Right lobe of liver (tissue), 6 donors: ENCODE data around the gene TSGA10IP. TPM values are rescaled to one million over a fixed set of nuclear protein-coding genes. Genes with fewer than 3 reads are reported as not detected.

Source experiments
- ATAC-seq, 4 donors: fragments of 200-7000 bp; cut with Tn5 transposase; one replicate each; pipeline ENCODE4 v1.9.1; 2020; ENCODE audit warnings: mild to moderate bottlenecking in 4 of 4, moderate library complexity in 4 of 4
- DNase-seq, 3 donors: peaks; one replicate each; pipeline ENCODE4 v3.0.0-alpha.2; 2020
- H3K27ac ChIP-seq, 3 donors: fragments of 200-600 bp; one replicate each; pipeline ENCODE4 v1.8.0; 2022
- H3K27me3 ChIP-seq, 2 donors: fragments of 200-600 bp; one replicate each; pipeline ENCODE4 v1.8.0; 2022
- H3K36me3 ChIP-seq, 4 donors: fragments of 200-600 bp; sonication (generic) in 1 of 4; one replicate each; pipeline versions ENCODE4 v1.5.1 to v1.8.0; 2017 to 2022; ENCODE audit warnings: control low read depth in 1 of 4
- H3K4me1 ChIP-seq, 4 donors: fragments of 200-600 bp; sonication (generic) in 1 of 4; one replicate each; pipeline versions ENCODE4 v1.5.1 to v1.8.0; 2017 to 2022; ENCODE audit warnings: control low read depth in 1 of 4
- H3K4me3 ChIP-seq, 3 donors: fragments of 200-600 bp; one replicate each; pipeline ENCODE4 v1.8.0; 2022
- H3K9me3 ChIP-seq, 4 donors: fragments of 200-600 bp; sonication (generic) in 1 of 4; one replicate each; pipeline versions ENCODE4 v1.5.1 to v1.8.0; 2017 to 2022; ENCODE audit warnings: control low read depth in 1 of 4
- POLR2A ChIP-seq: fragments of 450-650 bp; IDR thresholded peaks from one replicate; pipeline ENCODE4 v1.6.1; 2017; ENCODE audit warnings: antibody characterized with exemption, mild to moderate bottlenecking
- WGBS: methylation state at CpG from one replicate; pipeline ENCODE4 v1.1.6; 2018; ENCODE audit warnings: low coverage, low lambda C conversion rate; ENCODE audit not compliant: insufficient coverage; ENCODE audit errors: missing lambda C conversion rate; 5-methylcytosine and 5-hydroxymethylcytosine counted together
- intact Hi-C, 2 donors: fragments of 100-400 bp; cut with DNase I; formaldehyde crosslinking; loops; one replicate each; pipeline versions ENCODE4 v1.11.2 to v1.14.1; 2022
- total RNA-seq, 6 experiments: library from RNA; depleted of rRNA in 2 of 6; stranded (reverse); fragments of >200 nt in 2 of 6; fragmentation: NEBNext Ultra II Directional in 3 of 6; extraction: Animal tissue kit (Norgen Biotek cat#: 25700) in 3 of 6; gene quantifications; one replicate each; pipeline versions ENCODE4 v1.1.0 to v1.2.4, GENCODE V29; 2016 to 2023
- TF ChIP-seq, protein P1 (sequence below), 4 donors: fragments of 200-600 bp in 3 of 4; fragments of 450-650 bp in 1 of 4; IDR thresholded peaks; one replicate each; pipeline versions ENCODE4 v1.5.1 to v1.8.0; 2016 to 2022; ENCODE audit warnings: antibody characterized with exemption in 4 of 4, mild to moderate bottlenecking in 2 of 4
- donor health status: DM: no; HTN: yes; CAD: no.
- donor health status: DM: no; HTN: no; CAD: no.
- donor health status: DM: no; HTN: no; CAD: no.
- donor health status: DM: no; HTN: yes; CAD: no.
- donor health status: DM: no; HTN: yes; CAD: no.

The TSGA10IP gene
- total RNA-seq, 6 experiments from 2014 or later = not detected

DNA sequence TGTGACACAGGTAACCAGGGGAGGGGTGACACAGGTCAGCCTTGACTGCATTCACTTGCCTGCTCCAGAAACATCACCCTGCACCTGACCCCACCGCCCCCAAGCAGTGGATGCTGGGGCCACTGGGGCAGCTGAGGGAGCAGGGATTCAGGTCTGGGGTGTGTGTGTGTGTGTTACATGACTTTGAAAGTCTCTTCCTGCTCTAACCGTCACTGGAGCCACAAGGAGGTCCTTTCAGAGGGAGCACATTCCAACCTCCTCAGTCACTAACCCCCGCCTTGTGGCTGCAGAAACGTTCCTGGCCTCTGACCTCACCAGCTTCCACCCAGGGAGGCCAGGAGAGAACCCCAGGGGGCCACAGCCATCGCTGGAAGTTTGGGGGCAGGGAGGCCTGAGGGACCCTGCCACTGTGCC, 42.2 kb upstream of the TSGA10IP start:
- no peaks in the 10 kb centered on the region for H3K27me3 ChIP-seq
- H3K9me3 ChIP-seq = no peaks in the 10 kb centered on the region
- WGBS = no CpG with 5 or more reads among the region's 5 CpGs
- peaks cover 0 to 9% (median 3%) of the 10 kb centered on the region in 4 donors for H3K4me1 ChIP-seq
- no peak for ATAC-seq
- DNase-seq = no peak
- TF ChIP-seq, protein P1, sequence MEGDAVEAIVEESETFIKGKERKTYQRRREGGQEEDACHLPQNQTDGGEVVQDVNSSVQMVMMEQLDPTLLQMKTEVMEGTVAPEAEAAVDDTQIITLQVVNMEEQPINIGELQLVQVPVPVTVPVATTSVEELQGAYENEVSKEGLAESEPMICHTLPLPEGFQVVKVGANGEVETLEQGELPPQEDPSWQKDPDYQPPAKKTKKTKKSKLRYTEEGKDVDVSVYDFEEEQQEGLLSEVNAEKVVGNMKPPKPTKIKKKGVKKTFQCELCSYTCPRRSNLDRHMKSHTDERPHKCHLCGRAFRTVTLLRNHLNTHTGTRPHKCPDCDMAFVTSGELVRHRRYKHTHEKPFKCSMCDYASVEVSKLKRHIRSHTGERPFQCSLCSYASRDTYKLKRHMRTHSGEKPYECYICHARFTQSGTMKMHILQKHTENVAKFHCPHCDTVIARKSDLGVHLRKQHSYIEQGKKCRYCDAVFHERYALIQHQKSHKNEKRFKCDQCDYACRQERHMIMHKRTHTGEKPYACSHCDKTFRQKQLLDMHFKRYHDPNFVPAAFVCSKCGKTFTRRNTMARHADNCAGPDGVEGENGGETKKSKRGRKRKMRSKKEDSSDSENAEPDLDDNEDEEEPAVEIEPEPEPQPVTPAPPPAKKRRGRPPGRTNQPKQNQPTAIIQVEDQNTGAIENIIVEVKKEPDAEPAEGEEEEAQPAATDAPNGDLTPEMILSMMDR (IDR thresholded peaks at IDR 0.05) = no peak
- TF ChIP-seq POLR2A = no peak
- H3K36me3 ChIP-seq = no peaks in the 10 kb centered on the region
- no peak overlapping the region for H3K27ac ChIP-seq
- no peak overlapping the region for H3K4me3 ChIP-seq
- intact Hi-C loops = no loop called here

DNA sequence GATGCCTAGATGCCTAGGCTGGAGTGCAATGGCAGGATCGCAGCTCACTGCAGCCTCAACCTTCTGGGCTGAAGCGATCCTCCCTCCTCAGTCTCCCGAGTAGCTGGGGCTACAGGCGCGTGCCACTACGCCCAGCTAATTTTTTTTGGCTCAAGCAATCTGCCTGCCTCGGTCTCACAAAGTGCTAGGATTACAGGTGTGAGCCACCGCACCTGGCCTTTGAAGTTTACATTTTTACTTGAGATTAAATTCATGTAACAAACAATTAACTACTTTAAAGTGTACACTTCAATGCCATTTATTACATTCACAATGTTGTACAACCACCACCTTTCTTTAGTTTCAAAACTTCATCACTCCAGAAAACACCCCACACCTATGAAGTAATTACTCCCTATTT, 41.6 kb upstream of the TSGA10IP start:
- Histone ChIP-seq H3K9me3 (no peaks in the 10 kb centered on the region), H3K4me3 (no peak overlapping the region), H3K4me1 (peaks cover 0 to 9% (median 3%) of the 10 kb centered on the region in 4 donors), H3K27ac (no peak overlapping the region), H3K36me3 (no peaks in the 10 kb centered on the region), H3K27me3 (no peaks in the 10 kb centered on the region)
- WGBS = 87% methylated on average over 7 of the region's 8 CpGs
- no peak for DNase-seq
- TF ChIP-seq, protein P1 (IDR thresholded peaks at IDR 0.05) = no peak
- no peak for TF ChIP-seq POLR2A
- intact Hi-C loops = no loop called here
- no peak for ATAC-seq

DNA sequence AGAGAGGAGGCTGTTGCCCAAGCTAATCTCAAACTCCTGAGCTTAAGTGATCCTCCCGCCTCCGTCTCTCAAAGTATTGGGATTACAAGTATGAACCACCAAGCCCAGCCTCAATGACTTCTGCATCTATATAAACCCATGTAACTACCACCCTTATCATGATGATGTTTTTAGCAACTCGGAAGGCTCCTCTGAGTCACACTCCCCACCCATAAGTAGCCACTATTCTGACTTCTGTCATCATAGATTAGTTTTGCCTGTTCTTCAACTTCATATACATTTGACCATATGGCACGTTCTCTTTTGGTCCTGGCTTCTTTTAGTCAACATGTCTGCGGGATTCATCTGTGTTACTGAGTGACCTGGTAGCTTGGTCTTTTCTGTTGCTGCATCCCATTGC, 38.7 kb upstream of the TSGA10IP start:
- Histone ChIP-seq H3K36me3 (no peaks in the 10 kb centered on the region), H3K27me3 (no peaks in the 10 kb centered on the region), H3K4me3 (no peak overlapping the region), H3K9me3 (no peaks in the 10 kb centered on the region), H3K4me1 (no peaks in the 10 kb centered on the region), H3K27ac (no peak overlapping the region)
- intact Hi-C loops = no loop called here
- ATAC-seq (no peak), DNase-seq (no peak)
- TF ChIP-seq, protein P1 (IDR thresholded peaks at IDR 0.05) = no peak
- no peak for TF ChIP-seq POLR2A
- WGBS = 82% methylated on average over 5 of the region's 5 CpGs

DNA sequence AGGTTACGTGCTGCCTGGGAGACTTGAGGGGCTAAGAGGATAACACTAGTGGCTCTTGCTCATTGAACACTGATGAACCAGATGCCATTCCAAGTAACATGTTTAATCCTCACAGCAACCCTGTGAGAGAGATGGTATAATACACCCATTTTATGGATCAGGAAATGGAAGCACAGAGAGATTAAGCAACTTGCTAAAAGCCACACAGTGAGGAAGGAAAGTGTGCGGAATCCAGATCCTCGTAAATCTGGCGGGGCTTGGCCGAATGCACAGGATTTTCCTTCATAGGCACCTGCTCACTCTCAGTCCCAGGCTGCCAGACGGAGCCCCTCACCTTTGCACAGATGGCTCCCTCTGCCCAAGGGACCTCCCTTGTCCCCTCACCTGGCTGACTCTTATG, 37.4 kb upstream of the TSGA10IP start:
- 90% methylated on average over 5 of the region's 6 CpGs for WGBS
- Histone ChIP-seq H3K9me3 (no peaks in the 10 kb centered on the region), H3K27ac (no peak overlapping the region), H3K4me1 (no peaks in the 10 kb centered on the region), H3K27me3 (no peaks in the 10 kb centered on the region), H3K36me3 (no peaks in the 10 kb centered on the region), H3K4me3 (no peak overlapping the region)
- ATAC-seq (no peak), DNase-seq (no peak)
- TF ChIP-seq, protein P1 (IDR thresholded peaks at IDR 0.05) = no peak
- intact Hi-C loops = no loop called here
